Fibroblast of skin of scalp (primary cell): Measurements from ENCODE around the gene NDST4.
A peak's percentile ranks its signal among the peaks of the same experiment; 100 is the strongest.
"Not testable (repeated sequence)": the region's sequence is repeated elsewhere in the genome, so short reads cannot be mapped to it uniquely, and the experiment has no call there.

ENCODE experiments used
- DNase-seq: peaks from one replicate; pipeline ENCODE4 v3.0.0-alpha.2; 2013

The NDST4 gene

DNA sequence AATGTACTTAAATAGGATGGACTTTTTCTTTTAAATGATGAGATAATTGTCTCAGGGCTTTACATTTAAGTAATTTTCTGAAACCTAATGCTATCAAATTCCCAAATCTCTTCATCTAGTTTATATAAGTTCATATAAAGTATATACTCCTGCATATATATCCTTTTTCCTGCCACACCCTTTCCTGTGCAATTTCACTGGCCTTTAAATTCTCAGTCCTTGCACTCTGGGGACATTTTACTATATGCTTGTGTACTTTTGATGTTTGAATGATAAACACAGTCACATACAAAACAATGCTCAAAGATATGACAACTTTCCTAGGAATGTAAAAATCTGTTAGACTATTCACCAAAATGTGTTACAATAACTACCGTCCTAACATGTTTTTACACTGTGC is 60.1 kb downstream of the NDST4 start:
- DNase-seq: no peak

GRCh38 chr4:115042496-115042895 is 70.9 kb downstream of the NDST4 start:
- DNase-seq: no peak

- DNase-seq: no peak
Measured at GRCh38 chr4:115030281-115030680, 83.1 kb downstream of the NDST4 start.

DNA sequence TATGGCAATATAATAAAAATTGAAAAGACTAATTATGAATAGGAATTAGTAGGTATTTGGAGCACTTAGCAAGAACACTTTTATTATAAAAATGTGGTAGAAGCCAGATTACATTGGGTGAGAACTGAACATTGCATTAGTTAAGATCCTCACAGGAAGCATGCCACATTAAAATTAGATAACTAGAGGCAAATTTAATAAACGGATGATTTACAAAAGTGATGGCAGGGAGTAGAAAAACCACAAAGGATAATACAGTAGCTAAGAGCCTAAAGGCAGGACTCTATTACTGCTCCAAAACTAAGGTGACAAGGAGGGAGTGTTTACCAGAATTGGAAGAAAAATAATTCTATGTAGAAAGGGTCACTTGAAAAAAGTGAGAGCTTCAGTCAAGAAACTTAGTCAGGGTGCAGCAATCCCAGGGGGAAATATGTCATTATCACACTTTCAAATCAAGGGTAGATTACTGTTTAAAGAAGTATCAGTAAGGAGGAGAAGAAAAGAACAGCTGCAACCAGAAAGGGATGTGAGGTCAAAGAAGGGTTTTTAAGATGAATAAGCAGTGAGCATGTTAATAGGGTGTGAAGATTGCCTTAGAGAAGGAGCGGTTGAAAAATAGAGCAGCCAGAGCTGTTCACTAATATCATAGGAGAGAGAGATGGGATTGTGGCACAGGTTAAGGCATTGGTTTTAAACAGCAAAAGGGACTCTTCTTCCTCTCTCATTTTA is 84.6 kb downstream of the NDST4 start:
- DNase-seq: no peak

DNA sequence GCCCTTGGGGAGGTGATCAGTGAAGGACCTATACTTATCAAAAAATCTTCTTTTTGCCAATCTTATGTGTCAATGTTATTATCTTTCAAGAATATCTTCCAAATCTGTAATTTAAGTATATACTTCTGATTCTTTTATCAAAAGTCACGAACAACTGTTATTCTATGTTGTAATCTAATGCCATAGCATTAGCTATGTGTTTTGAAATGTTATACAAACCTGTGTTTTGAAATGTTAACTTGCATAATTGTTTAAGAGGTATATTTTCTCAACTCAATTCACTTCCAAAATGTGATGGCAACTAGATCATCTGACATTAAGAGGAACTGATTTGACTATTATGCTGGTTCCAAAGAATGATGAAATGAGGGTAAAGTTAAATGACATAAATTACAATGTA is 113.5 kb downstream of the NDST4 start:
- DNase-seq: no peak

GRCh38 chr4:114998316-114998715 is 115.1 kb downstream of the NDST4 start:
- peak; percentile 48 for DNase-seq

DNA sequence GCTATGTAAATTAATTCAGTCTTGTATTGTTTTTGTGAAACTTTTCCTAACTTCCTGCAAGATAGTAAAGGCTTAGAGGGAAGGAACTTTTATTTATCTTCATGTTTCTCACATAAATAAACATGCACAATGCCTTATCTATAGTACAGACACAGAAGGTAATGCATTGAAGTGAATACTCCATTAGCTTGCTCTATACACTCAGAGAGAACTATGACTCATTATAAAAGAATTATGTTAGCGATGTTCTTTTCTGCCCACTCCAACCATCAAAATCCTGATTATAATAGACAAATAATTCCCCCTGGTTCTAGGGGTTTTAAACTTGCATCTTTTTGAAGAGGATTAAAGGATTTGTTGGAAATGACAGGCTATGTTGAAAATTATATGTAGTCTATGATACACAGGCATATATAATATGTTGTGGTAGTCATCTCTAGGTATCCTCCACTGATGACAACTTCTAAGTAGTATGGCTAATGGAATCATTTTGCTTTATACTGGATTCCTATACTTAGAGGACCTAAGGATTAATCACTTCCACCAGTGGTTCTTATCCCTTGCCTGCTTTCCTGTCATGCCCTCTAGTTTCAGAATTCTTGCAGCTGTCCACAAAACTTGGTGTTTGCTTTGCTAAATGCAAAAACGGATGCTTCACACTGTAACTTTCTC is 115.7 kb downstream of the NDST4 start:
- DNase-seq: peak; percentile 9

- DNase-seq: no peak
Measured at GRCh38 chr4:114986133-114986532, 127.3 kb downstream of the NDST4 start.

DNA sequence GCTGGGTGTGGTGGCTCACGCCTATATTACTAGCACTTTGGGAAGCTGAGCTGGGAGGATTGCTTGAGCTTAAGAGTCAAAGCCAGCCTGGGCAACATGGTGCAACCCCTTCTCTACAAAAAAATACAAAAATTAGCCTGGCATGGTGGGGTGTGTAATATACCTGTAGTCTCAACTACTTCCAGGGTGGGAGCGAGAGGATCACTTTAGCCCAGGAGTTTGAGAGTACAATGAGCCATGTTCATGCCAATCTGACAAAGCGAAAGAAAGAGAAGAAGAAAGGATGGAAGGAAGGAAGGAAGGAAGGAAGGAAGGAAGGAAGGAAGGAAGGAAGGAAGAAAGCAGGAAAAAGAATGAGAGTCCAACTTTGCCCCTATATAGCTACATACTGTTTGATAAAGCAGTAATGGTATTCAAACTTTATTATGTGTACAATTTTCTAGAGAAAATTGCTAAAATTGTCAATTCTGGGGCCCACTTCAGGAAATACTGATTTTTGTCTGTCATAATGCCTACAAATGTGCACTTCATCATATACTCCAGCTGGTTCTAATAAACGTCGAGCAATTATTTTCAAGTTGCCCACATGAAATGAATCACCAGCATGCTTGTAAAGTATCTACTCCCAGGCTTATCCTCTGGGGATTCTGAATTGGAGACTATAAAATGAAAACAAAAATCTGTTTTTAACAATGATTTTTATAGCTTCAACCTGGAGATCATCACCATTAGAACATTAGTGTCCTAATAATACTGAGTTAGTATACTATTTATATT is 132.3 kb downstream of the NDST4 start:
- DNase-seq: peak; percentile 84

DNA sequence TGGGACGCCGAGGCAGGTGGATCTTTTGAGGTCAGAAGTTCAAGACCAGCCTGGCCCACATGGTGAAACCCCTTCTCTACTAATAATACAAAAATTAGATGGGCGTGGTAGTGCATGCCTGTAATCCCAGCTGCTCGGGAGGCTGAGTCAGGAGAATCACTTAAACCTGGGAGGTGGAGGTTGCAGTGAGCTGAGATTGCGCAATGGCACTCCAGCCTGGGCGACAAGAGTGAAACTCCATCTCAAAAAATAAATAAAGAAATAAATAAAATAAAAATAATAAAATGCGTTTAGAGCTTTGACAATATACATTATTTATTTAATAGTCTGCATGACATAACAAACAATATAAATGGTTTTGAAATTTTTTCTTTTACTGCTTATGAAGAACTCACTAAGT is 133.0 kb downstream of the NDST4 start:
- not testable (repeated sequence) for DNase-seq

DNA sequence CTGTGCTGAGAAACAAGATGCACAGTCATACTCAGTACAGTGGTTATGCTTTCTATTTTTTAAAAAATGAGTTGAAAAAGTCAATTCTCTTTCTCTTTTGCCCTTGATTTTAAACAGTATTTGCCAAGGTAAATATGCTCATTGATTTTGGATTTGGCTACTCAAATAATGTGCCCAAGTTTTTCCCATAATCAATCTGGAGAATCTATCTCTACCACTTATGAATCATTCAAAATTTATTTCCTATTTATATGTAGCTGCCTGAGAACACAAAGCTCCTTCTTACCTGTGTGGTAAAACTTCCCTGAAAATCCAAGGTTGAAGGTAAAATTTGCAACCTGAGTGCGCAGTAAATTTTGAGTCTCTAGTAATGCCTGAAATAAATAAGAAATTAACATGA is 136.5 kb downstream of the NDST4 start:
- no peak for DNase-seq

- no peak for DNase-seq
Measured at GRCh38 chr4:114964026-114964425, 149.4 kb downstream of the NDST4 start.

GRCh38 chr4:114945616-114946015 is 167.8 kb downstream of the NDST4 start:
- DNase-seq: no peak

- no peak for DNase-seq
Measured at GRCh38 chr4:114941503-114941902, 171.9 kb downstream of the NDST4 start.

GRCh38 chr4:114927881-114928280 is 185.5 kb downstream of the NDST4 start:
- no peak for DNase-seq

GRCh38 chr4:114926583-114926982 is 186.8 kb downstream of the NDST4 start:
- no peak for DNase-seq

DNA sequence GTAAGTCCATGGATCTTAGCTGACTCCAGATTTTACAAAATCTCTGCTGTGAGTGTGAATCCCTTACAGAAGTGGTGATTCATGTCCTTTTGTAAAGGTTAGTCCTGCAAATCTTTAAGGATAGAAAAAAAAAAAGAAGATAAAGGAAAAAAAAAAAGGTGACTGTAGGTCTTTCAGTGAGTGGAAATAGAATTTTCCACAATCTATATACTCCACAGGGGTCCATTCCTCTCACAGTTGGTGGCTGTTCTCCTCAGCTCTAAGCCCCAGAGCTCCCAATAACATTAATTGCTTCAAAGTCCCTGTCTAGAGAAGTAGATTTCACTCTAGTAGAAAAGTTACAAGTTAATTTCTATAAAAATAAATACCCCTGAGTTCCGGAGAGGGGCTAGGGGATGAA is 189.1 kb downstream of the NDST4 start:
- DNase-seq: no peak

DNA sequence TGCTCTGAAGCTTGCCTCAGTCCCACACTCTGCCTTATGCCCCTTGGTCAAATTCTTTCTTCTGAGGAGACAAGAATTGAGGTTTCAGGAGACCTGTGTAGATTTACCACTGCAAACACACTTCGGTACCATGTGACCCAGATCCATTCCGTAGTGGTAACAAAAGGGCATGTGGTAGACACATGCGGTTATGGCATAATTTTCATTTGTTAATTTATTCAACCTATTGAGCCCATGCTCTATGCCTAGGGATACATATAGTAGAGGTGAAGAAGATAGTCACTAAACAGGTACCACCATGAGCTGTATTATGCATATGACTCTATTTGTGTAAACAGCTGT is 190.9 kb downstream of the NDST4 start:
- DNase-seq: no peak

- DNase-seq: no peak
Measured at GRCh38 chr4:114921790-114922591, 191.4 kb downstream of the NDST4 start.

GRCh38 chr4:114921191-114921590 is 192.2 kb downstream of the NDST4 start:
- DNase-seq: no peak

- no peak for DNase-seq
Measured at GRCh38 chr4:114911111-114911510, 202.3 kb downstream of the NDST4 start.

GRCh38 chr4:114907568-114907967 is 205.9 kb downstream of the NDST4 start:
- no peak for DNase-seq

GRCh38 chr4:114905017-114905416 is 208.4 kb downstream of the NDST4 start:
- no peak for DNase-seq
